ENCODE data around the gene CSGALNACT2.

The CSGALNACT2 gene

GRCh38 chr10:43204943-43205671 is 66.9 kb downstream of the CSGALNACT2 start:
- peak; percentile 52 for DNase-seq

GRCh38 chr10:43205681-43206390 is 67.6 kb downstream of the CSGALNACT2 start:
- DNase-seq, result no peak

- DNase-seq, result no peak
These were observed 68.4 kb downstream of the CSGALNACT2 start for GRCh38 chr10:43206391-43207235.

GRCh38 chr10:43208147-43209073 is 70.2 kb downstream of the CSGALNACT2 start:
- DNase-seq, result no peak

GRCh38 chr10:43209074-43209455 is 70.8 kb downstream of the CSGALNACT2 start:
- no peak for DNase-seq

- DNase-seq, result no peak
These were observed 71.5 kb downstream of the CSGALNACT2 start for GRCh38 chr10:43209651-43210141.

GRCh38 chr10:43210556-43210955 is 72.3 kb downstream of the CSGALNACT2 start:
- no peak for DNase-seq

GRCh38 chr10:43211030-43211429 is 72.8 kb downstream of the CSGALNACT2 start:
- no peak for DNase-seq

- no peak for DNase-seq
These were observed 73.3 kb downstream of the CSGALNACT2 start for GRCh38 chr10:43211431-43212042.

- no peak for DNase-seq
These were observed 73.9 kb downstream of the CSGALNACT2 start for GRCh38 chr10:43212043-43212721.

- DNase-seq, result peak; percentile 40
These were observed 76.1 kb downstream of the CSGALNACT2 start for GRCh38 chr10:43214071-43214955.

- DNase-seq, result no peak
These were observed 76.8 kb downstream of the CSGALNACT2 start for GRCh38 chr10:43214956-43215561.

- DNase-seq, result no peak
These were observed 77.7 kb downstream of the CSGALNACT2 start for GRCh38 chr10:43215758-43216455.

- DNase-seq, result no peak
These were observed 78.8 kb downstream of the CSGALNACT2 start for GRCh38 chr10:43216931-43217562.

GRCh38 chr10:43217563-43218205 is 79.4 kb downstream of the CSGALNACT2 start:
- no peak for DNase-seq

GRCh38 chr10:43218206-43218950 is 80.1 kb downstream of the CSGALNACT2 start:
- DNase-seq, result no peak
